NCI-H1092 treated with DMSO at 0.1 percent for 48 hours (cell line): ENCODE results near the gene FUT7.
"Not testable (repeated sequence)": the region's sequence is repeated elsewhere in the genome, so short reads cannot be mapped to it uniquely, and the experiment has no call there.

Experiments used
- DNase-seq: peaks from one replicate; lab custom pipeline; 2025; lab: John Stamatoyannopoulos, UW

FUT7 gene

DNA sequence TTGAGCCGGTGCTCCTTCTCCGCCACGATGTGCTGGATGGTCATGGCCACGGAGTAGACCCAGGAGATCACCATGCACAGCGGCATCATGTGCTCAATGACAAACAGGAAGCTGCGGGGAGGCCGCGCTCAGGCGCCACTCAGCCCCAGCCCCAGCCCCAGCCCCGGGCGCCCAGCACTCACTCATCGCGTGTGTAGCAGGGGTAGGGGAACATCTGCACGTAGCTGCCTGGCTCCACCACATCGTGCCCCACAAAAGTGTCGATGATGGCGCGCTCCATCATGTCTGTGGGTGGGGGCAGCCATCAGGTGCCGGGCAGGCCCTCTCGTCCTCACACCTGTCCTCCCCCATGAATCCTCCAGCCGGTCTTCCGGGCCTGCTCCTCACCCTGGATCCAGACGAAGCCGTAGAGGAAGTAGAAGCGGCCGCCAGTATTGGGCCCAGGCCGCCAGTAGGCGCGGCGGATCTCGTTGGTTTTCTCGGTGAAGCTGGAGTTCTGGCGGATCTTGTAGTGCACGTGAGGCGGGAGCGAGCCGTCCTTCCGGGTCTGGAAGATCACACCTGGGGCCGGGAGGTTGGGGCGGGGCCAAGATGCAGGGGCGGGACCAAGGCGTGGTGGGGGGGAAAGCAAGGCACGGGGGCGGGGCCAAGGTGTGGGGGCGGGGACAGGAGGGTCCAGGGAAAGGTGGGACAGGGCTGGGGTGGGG lies 13.9 kb downstream of the FUT7 start:
- no peak for DNase-seq

DNA sequence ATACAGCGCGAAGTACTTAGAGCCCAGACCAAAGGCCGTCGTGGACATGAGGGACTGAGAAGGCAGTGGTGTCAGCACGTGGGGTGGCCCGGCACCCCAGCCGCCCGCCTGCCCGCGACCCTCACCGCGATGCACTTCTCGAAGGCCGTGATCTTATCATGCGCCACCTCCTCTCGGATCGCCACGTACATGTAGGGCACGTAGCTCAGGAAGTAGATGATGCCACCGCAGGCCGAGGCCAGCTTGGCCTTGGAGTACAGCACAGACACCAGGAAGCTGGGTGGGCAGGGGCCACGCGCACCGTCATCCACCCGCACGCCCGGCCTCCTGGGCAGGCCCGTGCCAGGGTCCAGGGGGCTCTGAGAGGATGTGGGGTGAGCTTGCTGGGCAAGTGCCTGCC lies 14.8 kb downstream of the FUT7 start:
- DNase-seq, result no peak

DNA sequence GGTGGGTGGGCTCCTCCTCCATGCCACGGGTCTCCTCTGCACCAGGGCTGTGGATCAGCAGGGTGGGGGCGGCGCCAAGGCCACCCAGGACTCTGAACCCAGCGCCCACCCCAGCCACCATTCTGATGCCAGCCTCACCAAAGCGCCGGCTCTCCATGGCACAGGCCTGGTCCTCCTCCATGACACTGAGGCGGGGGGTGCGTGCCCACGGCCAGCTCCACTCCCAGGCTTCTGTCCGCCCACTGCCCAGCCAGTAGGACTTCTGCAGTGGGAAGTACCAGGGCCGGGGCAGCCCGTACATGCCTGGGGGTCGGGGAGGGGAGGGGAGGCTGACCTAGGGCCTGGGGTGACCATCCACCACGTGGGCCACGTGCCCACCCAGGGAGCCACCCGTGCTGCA lies 15.5 kb downstream of the FUT7 start:
- no peak for DNase-seq

DNA sequence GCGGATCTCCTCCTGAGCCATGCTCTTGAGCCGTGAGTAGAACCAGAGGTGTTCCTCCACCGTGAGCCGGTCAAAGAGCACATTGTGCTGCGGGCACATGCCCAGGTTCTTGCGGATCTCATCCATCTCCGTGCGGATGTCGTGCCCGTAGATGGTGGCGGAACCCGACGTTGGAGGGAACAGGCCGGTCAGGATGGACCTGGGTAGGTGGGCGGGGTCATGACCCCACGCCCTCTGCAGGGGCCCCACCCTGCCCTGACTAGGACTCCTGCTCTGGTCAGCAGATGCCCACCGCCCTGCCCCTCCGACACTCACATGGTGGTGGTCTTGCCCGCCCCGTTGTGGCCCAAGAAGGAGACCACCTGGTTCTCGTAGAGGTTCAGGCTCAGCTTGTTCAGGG lies 15.9 kb downstream of the FUT7 start:
- DNase-seq, result no peak

DNA sequence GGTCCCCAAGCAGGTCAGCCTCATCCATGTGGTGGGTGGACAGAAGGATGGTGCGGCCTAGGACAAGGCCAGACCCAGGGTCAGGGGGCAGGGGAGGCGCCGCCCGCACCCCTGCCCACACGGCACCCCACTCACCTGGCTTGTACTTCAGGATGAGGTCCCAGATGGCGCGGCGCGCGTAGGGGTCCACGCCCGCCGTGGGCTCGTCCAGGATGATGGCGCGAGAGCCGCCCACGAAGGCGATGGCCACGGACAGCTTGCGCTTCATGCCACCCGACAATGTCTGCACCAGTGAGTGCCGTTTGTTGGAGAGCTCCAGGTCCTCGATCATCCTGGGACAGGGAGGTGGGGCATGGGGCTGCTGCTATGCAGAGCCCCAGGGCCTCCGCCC lies 16.4 kb downstream of the FUT7 start:
- DNase-seq, result no peak

DNA sequence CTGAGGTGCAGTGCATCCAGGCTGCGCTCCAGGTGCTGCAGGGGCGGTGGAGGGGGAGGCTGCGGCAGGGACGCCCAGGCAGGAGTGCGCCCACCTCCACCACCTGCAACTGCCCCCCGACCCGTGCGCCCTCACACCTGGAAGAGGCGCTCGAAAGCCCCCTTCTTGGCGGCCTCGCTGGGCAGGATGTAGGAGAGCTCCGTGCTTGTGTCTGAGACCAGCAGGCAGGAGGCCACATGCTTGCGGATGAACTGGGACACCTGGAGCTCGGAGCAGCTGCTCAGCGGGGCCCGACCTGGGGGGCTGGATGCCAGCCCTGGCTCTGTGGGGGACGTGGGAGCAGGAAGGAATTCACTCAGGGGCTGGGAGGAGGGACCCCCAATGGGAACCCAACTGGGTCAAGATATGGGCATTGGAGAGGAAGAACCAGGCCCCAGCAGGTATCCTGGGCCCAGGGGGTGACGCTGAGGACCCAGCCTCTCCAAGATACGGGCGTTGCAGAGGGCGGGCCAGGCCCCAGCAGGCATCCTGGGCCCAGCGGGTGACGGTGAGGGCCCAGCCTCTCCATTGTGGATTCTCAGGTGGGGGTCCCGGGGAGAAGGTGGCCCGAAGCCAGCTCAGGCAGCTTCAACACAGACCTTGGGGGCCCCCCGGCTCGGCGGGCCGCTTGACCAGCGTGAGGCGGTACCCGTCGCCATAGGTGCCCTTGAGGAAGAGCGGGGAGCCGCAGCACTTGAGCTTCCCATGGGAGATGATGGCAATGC lies 16.9 kb downstream of the FUT7 start:
- no peak for DNase-seq

DNA sequence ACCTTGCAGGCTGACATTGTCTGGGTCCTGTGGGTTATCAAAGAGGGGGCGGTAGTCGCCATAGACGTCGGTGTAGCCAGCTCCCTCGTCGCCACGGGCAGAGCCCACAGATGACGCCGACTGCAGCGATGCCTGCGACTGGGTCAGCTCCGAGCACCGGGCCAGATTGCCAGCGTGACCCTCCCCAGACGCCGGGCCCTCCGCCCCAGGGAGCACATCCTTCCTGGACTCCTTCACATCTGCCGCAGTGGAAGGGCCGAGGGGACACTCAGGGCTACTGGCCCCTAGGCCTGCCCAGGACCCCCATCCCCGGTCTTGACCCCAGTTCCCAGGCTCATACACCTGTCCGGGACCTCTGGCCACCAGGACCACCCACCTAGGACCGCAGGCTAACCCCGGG lies 17.7 kb downstream of the FUT7 start:
- DNase-seq, result no peak

DNA sequence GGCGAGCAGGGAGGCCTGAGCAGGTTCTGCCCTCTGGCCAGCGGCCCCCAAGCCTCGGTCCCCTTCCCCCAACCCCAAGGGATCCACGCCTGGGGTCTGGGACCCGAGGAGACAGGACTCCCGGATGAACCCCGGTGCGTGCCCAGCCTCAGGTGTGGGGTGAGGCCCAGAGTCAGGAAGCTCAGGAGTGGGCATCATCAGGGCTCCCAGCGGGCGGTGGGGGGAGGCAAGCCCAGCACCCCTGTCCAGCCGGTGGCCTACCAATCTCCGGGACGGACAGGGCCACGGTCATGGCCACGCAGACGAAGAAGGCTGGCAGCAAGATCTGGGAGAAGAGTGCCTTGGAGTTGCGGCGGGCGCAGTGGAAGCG lies 18.3 kb downstream of the FUT7 start:
- no peak for DNase-seq

DNA sequence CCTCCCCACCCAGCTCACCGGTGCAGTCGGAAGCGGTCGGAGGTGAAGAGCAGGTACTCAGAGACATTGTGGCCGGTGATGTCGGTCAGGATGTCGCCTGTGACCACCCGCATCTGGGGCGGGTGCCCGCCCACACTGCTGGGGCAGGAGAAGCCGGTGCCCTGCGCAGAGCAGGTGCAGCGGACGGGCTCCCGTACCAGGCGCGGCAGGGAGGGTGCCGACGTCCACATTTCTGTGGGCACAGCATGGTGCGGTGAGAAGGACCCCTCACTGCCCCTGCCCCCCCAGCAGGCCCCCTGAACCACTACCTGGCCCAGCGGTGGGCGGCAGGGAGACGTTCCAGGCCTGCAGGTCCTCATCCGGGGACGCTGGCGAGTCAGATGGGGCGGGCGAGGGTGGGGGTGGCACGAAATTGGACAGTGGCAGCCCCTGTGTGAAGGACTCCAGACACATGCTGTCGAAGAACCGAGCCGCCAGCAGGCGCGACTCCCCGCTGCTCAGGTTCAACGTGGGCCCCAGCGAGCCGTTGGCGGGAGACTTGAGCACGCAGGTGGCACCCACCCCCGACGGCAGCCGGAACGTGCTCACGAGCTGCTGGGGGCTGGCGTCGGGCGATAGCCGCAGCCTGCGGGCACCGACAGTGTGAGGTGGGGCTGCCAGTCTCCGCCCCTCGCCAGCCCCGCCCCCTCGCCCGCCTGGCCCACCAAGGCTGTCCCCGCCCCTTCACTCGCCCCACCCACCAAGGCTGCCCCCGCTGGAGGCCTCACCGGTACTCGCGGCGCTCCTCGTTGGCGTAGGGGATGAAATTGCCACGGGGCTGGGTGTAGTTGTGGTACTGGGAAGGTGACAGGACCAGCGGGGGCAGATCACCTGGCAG lies 19.0 kb downstream of the FUT7 start:
- no peak for DNase-seq

DNA sequence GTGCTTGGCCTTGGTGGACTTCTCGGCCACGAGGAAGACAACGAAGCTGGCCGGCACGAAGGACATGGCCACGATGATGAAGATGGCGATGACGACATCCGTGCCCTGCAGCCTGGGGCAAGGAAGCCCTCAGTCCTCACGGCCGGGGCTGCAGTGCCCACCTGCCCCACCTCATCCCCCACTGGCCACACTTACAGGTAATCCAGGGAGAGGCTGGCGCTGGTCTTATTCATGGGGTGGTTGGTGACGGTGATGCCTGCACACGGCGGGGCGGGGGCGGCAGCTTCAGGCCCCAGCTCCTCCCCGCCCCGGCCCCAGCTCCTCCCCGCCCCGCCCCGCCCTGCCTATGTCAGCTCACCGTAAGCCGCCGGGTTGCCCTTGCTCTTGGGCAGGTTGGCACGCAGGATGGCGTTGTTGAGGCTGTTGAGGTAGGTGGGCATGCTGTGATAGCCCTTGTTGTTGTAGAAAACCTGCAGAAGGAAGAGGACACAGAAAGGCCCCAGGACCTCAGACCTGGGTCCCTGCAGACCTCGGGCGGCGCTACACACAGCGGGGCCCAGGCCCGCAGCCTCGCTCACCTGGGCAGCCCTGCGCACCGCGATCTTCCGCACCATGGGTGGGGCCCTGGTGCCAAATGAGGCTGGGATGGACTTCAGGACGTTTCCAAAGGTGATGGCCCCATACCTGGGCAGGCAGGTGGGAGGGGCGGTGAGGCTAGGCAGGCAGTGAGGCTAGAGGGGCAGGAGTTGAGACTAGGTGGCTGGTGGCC lies 19.8 kb downstream of the FUT7 start:
- DNase-seq, result no peak

DNA sequence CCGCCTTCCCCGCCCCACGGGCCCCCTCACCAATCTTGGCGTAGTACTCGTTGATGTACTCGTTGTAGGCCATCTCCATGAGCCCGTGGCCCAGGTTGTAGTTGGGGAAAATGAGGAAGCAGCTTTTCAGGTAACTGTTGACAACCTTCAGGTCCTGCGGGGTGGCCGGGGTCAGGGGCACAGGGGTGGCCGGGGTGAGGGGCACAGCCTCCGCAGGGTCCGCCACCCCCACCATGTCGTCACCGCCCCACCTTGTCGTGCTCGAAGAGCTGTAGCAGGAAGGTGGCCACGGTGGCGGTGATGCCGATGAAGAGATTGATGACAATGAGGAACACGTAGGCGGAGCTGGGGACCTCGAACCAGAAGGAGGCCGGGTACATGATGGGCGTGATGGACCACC lies 20.7 kb downstream of the FUT7 start:
- no peak for DNase-seq

DNA sequence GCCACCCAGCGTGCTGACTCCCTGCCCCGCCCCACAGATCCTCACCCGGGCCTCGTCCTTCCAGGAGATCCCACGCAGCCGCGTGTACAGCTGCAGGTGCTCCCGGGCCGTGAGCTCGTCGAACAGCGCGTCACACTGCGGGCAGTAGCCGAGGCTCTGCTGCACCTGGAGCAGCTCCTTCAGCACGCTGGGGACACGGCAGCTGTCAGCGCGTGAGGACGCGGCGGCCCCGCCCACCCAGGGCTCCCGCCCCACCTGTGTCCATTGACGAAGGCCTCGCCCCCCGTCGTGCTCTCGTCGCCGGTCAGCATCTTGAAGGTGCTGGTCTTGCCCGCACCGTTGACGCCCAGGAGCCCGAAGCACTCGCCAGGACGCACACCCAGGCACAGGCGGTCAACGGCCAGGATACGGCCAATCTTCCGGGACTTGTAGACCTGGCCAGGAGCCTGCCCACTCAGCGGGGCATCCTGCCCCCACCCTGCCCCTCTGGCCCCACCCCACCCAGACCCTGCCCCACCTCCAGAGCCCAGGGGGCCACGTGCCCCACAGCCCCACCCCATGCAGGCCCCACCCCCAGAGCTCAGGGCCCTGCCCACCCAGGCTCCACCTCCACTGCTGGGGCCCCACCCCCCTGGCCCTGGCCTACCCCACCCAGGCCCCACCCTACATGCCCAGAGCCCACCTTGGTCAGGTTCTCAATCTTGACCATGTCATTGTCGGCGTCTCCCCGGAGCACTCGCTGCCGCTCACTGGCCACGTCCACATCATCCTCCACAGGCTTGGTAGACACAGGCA lies 21.8 kb downstream of the FUT7 start:
- no peak for DNase-seq

DNA sequence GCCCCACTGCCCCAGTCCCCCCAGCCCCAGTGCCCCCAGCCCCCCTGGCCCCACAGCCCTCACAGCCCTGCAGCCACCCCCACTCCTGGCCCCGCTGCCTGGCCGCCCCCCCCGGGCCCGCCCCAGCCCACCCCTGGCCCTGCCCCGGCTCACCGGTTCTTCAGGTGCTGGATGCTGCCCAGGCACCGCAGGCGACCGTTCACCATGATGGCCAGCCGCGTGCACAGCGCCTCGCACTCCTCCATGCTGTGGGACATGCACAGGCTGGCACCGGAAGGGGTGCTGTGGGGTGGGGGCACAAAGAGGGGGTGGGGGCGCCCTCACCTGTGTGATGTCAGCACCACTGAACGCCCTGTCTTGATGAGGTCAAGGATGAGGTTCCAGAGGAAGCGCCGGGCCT lies 22.7 kb downstream of the FUT7 start:
- DNase-seq, result no peak

DNA sequence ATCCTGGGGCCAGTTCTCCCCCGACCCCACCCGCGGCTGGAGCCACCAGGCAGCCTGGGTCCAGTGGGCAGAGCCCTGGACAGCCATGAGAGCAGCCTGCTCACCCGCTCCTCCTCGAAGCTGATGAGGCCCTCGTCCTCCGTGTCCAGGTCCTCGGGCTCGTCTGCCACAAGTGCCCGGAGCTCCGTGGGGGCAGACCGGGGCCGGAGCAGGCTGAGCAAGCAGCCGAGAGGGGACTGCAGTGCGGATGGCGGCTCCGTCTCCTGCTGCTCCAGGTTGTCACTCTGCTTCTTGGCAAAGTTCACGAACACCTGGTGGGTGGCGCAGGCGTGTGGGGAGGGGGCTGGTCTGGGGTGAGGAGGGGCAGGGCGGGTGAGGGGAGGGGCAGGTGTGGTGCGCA lies 23.6 kb downstream of the FUT7 start:
- no peak for DNase-seq

DNA sequence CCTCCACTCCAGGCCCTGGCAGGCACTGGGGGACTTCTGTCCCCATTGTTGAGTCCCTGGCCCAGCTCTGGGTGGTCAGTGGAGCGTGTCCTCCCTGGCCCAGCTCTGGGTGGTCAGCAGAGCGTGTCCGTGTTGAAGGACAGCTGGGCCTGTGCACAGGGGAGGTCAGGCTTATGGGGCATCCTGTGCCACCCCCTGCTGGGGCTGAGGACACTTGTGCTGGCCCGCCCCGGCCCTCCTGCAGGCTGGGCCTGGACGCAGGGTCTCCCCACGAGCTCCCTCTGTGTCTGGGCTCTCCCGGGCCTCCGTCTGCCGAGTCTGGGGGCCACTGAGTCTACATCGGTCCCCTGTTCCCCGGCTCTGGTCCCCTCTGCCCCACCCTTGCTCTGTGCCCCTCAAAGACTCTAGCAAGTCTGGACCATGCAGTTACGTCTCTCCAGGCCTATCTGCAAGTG lies 24.0 kb downstream of the FUT7 start:
- DNase-seq, result no peak

DNA sequence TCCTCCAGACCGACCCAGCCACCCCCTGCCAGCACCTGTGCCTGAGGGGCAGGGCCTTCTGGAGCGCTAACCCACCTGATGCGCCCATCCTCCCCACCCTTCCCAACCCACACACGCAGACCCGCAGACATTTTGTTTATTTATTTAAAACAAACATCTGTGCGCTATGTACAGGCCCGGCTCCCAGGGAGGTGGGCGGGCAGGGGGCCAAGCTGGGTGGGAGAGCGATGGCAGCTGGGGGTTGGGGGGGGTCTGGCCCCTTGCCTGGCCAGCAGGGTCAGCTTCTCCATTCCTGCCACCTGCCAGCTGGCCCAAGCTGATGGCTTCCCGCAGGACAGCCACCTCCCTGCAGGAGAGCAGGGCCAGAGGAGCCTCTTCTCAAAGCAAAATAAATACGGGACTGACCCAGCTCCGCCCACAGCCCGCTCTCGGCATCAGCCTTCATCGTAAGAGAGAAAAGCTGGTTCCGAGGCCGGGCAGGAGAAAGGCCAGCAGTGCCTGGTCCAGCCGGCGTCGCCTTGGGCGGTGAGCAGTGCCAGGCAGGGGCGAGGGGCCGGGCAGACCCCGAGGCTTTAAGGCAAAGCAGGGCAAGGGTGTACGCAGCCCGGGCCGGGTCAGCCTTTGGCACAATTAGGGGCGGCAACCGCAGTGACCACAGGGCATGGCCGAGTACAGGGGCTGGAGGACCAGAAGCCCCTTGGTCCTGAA lies 24.6 kb downstream of the FUT7 start:
- DNase-seq, result peak; percentile 51

DNA sequence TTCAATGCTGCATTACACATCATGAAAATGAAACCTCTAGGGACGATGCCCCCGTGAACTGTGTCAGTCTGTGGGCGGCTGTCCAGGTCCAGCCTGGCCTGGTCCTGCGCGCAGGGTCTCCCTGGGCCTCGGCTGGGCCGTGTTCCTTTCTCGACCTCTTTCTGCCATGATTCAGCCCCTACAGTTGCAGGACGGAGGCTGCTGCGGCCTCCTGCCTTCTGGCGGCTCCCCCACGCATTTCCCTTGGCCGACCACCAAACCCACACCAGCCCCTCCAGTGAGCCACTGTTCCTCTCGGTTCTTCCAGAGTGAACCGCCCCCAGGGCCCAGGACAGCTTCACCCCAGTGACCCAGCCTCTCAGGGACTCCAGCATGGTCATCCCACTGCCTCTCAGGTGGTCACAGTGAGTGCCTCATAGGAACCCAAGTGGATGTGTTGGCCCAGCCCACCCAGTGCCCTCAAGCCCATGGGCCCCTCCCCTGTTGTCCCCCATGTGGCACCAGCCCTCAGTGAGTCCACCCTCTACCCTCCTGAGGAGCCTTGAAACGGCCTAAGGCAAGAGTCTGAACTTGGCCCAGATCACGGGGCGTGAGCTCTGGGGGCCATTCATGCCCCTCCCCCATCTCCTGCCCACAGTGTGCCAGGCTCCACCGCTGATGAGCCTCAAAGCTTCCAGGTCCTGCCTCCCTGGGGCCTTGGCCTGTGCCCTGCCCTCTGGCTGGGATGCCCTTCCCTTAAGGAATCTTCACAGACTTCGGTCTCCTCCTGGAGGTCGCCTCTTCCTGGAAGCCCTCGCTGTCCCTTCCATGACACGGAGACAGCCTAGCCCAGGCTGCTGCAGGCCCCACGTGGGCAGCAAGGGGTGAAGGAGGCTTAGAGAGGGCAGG lies 25.5 kb downstream of the FUT7 start:
- DNase-seq, result no peak

DNA sequence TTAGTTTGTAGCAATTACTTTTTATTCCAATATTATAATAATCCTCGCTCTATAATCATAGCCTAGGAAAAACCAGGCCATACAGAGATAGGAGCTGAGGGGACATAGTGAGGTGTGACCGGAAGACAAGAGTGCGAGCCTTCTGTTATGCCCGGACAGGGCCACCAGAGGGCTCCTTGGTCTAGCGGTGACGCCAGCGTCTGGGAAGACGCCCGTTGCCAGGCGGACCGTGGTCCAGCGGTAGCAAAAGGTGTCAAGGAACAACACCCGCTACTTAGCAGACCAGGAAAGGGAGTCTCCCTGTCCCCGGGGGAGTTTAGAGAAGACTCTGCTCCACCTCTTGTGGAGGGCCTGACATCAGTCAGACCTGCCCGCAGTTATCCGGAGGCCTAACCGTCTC lies 27.6 kb downstream of the FUT7 start:
- DNase-seq, result not testable (repeated sequence)

DNA sequence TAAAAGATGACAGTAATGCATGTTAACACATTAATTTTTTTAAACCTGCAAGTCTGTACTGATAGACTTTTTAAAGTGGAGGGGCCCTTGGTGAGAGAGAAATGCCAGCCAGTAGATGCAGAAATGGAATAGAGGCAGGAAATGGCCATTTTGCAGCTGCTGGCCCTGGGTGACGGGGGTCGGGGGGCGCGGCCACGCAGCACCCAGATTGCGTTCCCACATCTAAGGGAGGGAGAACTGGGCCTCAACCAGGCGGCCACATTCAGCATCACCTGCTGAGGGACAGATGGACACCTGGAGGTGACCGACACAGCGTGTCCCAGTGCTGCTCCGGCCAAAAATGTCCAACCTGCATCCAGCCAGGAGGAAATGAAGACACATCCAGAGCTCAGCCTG lies 29.2 kb downstream of the FUT7 start:
- no peak for DNase-seq
